GM18499 (cell line): ENCODE measurements around the gene ALOX15.
"Not testable (repeated sequence)": the region's sequence is repeated elsewhere in the genome, so short reads cannot be mapped to it uniquely, and the experiment has no call there.

Experiments
- ATAC-seq: cut with Tn5 transposase; IDR thresholded peaks from one replicate; pipeline ENCODE4 v1.9.1; 2021; ENCODE audit warnings: moderate number of reproducible peaks; ENCODE audit not compliant: insufficient read depth, unreplicated experiment

The ALOX15 gene

GRCh38 chr17:4657678-4658077 lies 16.2 kb upstream of the ALOX15 start:
- ATAC-seq, result no peak

DNA sequence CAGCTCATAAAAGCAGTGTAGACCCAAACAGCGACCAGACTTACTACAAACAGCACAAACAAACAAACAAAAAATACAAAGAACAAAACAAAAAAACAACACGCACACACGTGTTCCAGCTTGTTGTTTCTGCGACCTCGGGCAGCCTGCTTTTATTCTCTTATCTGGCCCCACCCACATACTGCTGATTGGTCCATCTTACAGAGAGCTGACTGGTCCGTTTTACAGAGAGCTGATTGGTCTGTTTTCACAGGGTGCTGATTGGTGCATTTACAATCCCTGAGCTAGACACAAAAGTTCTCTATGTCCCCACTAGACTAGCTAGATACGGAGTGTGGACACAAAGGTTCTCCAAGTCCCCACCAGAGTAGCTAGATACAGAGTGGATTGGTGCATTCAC lies 14.5 kb upstream of the ALOX15 start:
- ATAC-seq, result not testable (repeated sequence)

GRCh38 chr17:4652997-4653396 lies 11.5 kb upstream of the ALOX15 start:
- no peak for ATAC-seq

GRCh38 chr17:4648741-4649140 lies 7.3 kb upstream of the ALOX15 start:
- ATAC-seq, result no peak

DNA sequence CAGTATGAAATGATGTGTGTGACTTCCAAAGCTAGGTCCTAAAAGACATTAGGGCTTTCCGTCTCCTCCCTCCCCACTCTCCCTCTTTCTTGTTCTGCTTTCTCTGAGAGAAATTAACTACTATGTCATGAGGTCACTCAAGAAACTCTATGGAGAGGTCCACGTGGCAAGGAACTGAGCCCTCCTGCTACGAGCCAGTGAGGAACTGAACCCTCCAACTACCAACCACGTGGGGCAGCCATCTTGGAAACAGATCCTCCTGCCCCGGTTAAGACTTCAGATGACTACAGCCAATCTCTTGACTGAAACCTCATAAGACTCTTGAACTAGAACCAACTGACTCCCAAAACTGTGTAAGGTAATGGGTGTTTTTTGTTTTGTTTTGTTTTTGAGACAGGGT lies 4.2 kb upstream of the ALOX15 start:
- no peak for ATAC-seq

- no peak for ATAC-seq
These were observed 2.2 kb upstream of the ALOX15 start for GRCh38 chr17:4643676-4644075.

- no peak for ATAC-seq
These were observed 808 bp upstream of the ALOX15 start for GRCh38 chr17:4642286-4642685.

DNA sequence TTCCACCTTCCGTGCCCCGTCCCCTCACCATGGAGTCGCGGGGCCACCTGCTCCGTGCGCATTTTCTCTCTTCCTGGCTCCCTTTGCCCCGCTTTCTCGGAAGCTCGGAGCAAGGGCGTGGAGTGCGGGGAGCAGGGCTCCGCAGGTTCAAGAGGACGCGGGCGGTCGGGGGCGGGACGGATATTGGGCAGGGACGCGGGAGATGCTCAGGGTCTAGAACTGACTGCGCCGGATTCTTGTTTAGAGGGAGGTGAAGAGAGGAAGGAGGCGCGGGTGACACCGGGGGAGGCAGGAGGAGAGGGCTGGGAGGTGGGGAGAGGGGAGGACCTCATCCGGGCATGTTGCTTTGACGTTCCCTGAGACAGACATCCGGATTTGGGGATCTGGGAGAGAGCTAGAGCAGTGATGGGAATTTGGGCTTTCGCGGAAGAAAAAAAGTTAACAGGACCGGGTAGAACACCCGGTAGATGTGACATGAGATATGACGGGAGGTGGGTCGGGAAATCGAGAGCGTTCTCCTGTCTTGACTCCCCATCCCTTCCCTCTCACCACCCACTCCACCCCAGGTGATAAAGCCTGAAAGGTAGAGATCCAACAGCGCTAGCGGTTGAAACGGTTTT lies 799 bp downstream of the ALOX15 start:
- not testable (repeated sequence) for ATAC-seq

DNA sequence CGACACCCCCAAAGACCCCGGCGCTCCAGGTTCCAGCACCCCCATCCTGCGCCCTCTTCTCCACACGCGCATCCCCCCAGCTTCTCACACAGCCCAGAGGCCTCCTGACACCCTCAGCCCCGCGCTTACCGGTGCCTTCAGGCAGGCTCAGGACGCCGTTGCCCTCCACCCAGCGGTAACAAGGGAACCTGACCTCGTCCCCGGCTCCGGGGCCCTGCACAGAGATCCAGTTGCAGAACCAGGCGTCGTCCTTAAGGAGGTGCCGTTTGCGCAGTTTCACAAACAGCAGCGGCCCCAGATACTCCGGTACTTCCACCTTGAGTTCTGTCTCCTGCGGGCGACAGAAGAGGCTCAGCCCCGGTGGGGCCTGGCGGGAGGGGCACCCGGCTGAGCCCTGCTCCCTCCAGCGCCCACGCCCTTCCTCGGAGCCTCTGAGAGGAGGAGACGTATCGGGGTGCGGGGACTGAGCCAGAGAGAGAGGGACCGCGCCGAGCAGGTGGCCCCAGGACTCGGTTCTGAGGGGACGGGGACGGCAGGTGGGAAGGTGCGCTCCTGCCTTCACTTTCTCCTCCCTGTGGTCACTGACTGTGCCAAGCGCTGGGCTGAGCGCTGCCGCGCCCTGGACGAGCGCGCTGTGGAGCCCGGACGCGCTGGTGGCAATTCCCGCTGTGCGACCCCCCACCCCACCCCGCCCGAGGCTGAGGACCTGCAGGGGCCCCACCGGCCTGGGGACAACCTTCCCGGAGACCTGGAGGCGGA lies 2.0 kb downstream of the ALOX15 start:
- ATAC-seq, result not testable (repeated sequence)

DNA sequence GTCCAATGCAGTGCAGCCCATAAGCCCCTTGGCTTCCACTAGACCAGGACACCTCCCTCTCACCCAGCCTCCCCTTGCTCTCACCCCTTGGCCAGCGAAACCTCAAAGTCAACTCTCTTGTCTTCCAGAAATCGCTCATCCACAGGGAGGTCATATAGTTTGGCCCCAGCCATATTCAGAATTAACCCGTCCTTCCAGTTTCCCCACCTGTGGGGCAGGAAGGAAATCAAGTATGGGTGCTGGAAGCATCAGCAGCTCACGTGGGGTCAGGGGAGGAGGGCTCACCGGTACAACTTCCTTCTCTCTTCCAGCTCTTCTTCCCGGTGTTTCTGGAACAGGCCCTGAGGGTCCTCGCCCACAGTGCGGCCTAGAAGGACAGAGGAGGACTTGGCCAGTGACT lies 2.7 kb downstream of the ALOX15 start:
- not testable (repeated sequence) for ATAC-seq

- ATAC-seq, result no peak
These were observed 4.9 kb downstream of the ALOX15 start for GRCh38 chr17:4636474-4637100.

- ATAC-seq, result no peak
These were observed 5.6 kb downstream of the ALOX15 start for GRCh38 chr17:4635823-4636375.

- ATAC-seq, result no peak
These were observed 6.5 kb downstream of the ALOX15 start for GRCh38 chr17:4634976-4635375.

DNA sequence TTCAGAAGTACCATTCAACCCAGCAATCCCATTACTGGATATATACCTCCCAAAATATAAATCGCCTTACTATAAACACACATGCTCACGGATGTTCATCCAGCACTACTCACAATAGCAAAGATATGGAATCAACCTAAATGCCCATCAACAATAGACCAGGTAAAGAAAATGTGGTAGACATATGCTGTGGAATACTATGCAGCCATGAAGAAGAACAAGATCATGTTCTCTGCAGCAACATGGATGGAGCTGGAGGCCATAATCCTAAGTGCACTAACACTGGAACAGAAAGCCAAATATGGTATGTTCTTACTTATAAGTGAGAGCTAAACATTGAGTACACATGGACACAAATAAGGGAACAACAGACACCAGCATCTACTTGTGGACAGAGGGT lies 7.8 kb downstream of the ALOX15 start:
- ATAC-seq, result no peak

DNA sequence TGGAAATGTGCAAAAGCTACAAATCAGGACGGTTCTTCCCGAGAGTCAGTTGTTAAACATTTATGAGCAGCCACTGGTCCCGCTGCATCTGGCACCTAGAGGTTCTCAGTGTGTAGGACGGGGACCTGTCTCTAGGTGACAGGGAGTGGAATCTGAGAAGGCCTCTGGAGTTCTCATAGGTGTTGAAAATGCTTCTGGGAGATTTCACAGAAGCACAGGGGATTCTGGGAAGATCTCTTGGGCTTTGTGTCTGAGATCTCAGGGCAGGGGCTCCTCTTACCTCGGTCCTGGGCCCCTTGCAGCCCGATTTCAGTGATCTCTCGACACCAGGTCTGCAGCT lies 8.9 kb downstream of the ALOX15 start:
- no peak for ATAC-seq

DNA sequence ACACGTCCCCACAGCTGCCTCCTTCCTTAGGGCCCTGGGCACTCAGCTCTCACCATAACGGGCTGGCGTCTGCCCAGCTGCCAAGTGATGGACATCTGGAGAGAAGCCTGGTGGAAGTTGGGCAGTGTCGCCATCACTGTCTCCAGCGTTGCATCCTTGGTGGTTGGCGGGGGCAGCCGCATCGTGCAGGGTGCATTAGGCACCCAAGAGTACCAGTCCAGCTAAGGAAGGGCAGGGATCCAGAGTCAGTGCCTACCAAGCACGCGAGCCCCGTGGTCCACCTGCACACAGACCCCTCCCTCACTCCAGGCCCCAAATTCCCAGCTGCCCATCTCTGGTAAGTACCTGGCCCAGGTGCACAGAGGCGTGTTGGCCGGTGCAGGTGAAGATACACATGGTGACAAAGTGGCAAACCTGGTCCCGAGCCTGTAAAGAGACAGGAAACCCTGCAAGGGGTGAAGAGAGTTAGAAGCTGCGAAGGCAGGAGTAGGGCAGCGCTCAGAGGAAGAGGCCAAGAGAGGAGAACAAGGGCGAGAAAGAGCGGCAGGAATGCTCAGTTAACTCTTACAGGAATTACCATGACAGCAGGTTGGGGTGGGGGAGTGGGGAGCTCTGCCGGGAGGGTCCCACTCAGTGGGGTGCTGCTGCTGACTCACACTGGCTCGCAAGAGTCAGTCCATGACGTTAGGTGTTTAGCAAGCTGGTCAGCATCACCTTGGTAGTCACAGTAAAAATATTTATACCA lies 9.5 kb downstream of the ALOX15 start:
- no peak for ATAC-seq

GRCh38 chr17:4631431-4631830 lies 10.0 kb downstream of the ALOX15 start:
- ATAC-seq, result no peak

DNA sequence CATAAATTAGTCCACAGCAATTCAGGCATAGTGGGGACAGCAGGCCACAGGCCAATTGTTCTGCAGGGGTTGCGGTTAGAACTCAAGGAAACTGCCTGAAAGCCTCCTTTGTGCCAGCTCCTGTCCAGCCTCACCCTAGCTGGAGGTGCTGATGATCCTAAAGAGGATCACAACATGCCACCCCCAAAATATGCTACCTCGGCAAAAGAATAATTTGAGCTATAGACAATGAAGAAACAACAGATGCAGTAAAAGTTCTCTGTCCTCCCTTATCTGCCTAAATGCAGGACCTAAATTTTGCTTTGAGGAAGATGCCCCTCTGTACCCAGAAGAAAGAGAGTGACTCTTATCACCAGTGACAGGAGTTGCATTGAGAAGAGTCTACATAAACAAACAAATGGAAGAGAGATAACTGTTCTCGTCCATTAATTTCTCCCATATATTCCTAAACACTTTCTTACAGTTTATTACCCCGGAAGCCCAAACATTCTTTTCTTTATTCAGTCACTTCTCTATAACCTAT lies 14.7 kb downstream of the ALOX15 start:
- no peak for ATAC-seq

DNA sequence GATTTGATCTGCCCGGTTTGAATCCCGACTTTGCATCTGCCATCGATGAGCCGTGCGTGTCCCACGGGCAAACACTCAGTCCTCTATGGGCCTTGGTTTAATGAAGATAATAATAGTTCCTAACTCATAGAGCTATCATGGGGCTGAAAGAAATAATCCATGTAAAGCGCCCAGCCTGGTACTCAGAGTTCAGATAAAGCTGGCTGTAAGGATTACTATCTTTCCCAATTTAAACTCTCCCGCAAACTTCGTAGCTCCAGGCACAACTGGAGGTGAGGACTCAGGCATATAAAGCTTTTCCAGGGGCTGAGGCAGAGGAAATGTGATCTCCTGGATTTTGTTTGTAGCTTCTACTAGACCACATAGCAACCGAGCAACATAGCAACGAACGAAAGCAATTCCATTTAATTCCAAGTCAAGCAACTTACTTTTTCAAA lies 16.3 kb downstream of the ALOX15 start:
- no peak for ATAC-seq

GRCh38 chr17:4624451-4624911 lies 17.0 kb downstream of the ALOX15 start:
- not testable (repeated sequence) for ATAC-seq
